Measurements from ENCODE around the gene ENTPD8.

GRCh38 chr9:137385061-137385655 is 56.0 kb downstream of the ENTPD8 start:
- no peak for TF ChIP-seq NR2F1 (conservative IDR thresholded peaks at IDR 0.05)
- TF ChIP-seq ZNF274 (IDR thresholded peaks at IDR 0.05; ENCODE audit: insufficient read depth, insufficient read length), result no peak
- TF ChIP-seq RUNX3 (IDR thresholded peaks at IDR 0.05; ENCODE audit: low read length), result no peak
